ENCODE measurements around the gene TNFRSF19.

- TF ChIP-seq CTCF (IDR thresholded peaks at IDR 0.05 in 4 of 5, conservative IDR thresholded peaks at IDR 0.05 in 1 of 5) (no peak), POLR2A (IDR thresholded peaks at IDR 0.05) (no peak)
Measured at GRCh38 chr13:23655321-23655720, 85.1 kb downstream of the TNFRSF19 start.
